HL-60 (cell line): ENCODE measurements around the gene MAP3K14.

Source experiments
- DNase-seq, 2 experiments: peaks; one replicate each; pipeline ENCODE4 v3.0.0-alpha.2; 2010 to 2020; ENCODE audit warnings: low read depth in 1 of 2, low spot score in 1 of 2
- H3K27ac ChIP-seq: fragments of 250-450 bp; sonication (Bioruptor Pico); replicated peaks from 2 replicates; pipeline ENCODE4 v1.5.1; 2020; ENCODE audit warnings: mild to moderate bottlenecking, moderate library complexity
- H3K27me3 ChIP-seq: fragments of 250-450 bp; sonication (Bioruptor Pico); 2 replicates; pipeline ENCODE4 v1.5.1; 2021; ENCODE audit warnings: mild to moderate bottlenecking, moderate library complexity; ENCODE audit not compliant: insufficient read depth, poor library complexity, severe bottlenecking
- H3K4me3 ChIP-seq: replicated peaks from 2 replicates; pipeline ENCODE4 v1.5.1; 2011; ENCODE audit warnings: mild to moderate bottlenecking, control low read depth, low read length; ENCODE audit not compliant: insufficient read depth
- CTCF ChIP-seq: IDR thresholded peaks from one replicate; pipeline ENCODE4 v1.5.1; 2011; ENCODE audit warnings: low read length, control low read depth, inconsistent platforms; ENCODE audit not compliant: insufficient read depth
- GABPA ChIP-seq: IDR thresholded peaks from 2 replicates; pipeline ENCODE4 v1.6.1; 2012; ENCODE audit warnings: low read depth
- POLR2AphosphoS5 ChIP-seq: IDR thresholded peaks from 2 replicates; pipeline ENCODE4 v1.6.1; 2012; ENCODE audit warnings: low read depth
- REST ChIP-seq: IDR thresholded peaks from 2 replicates; pipeline ENCODE4 v1.6.1; 2012; ENCODE audit warnings: low read depth; ENCODE audit not compliant: insufficient replicate concordance
- SPI1 ChIP-seq: IDR thresholded peaks from 2 replicates; pipeline ENCODE4 v1.6.1; 2012; ENCODE audit warnings: low read depth, mild to moderate bottlenecking, borderline replicate concordance

Gene MAP3K14

GRCh38 chr17:45243750-45244149, 73.1 kb downstream of the MAP3K14 start:
- TF ChIP-seq CTCF (no peak), POLR2AphosphoS5 (no peak), GABPA (no peak), SPI1 (no peak), REST (no peak)
- no peak overlapping the region for H3K27ac ChIP-seq
- DNase-seq = no peak
- no peak overlapping the region for H3K4me3 ChIP-seq
- H3K27me3 ChIP-seq = no peaks in the 10 kb centered on the region

GRCh38 chr17:45242029-45242414, 74.8 kb downstream of the MAP3K14 start:
- H3K27me3 ChIP-seq = no peaks in the 10 kb centered on the region
- H3K27ac ChIP-seq = no peak overlapping the region
- no peak for DNase-seq
- H3K4me3 ChIP-seq = no peak overlapping the region
- TF ChIP-seq REST (no peak), POLR2AphosphoS5 (no peak), CTCF (no peak), GABPA (no peak)

GRCh38 chr17:45241328-45242028, 75.3 kb downstream of the MAP3K14 start:
- no peak overlapping the region for H3K27ac ChIP-seq
- H3K27me3 ChIP-seq = no peaks in the 10 kb centered on the region
- TF ChIP-seq GABPA (no peak), REST (no peak), POLR2AphosphoS5 (no peak), SPI1 (no peak), CTCF (no peak)
- DNase-seq = no peak
- no peak overlapping the region for H3K4me3 ChIP-seq
